WTC11 (cell line): Measurements from ENCODE around the gene PRKCZ.

Source experiments
- ATF2 ChIP-seq: sonication (generic); formaldehyde crosslinking; IDR thresholded peaks from 2 replicates; pipeline ENCODE4 v1.8.1; 2022; ENCODE audit warnings: low read depth, missing genetic modification reagents, borderline replicate concordance
- ESRRA ChIP-seq: sonication (generic); formaldehyde crosslinking; IDR thresholded peaks from 2 replicates; pipeline ENCODE4 v1.8.1; 2022; ENCODE audit warnings: mild to moderate bottlenecking, missing genetic modification reagents, borderline replicate concordance
- IRF2 ChIP-seq: sonication (generic); formaldehyde crosslinking; IDR thresholded peaks from 2 replicates; pipeline ENCODE4 v1.8.0; 2022; ENCODE audit warnings: low read depth, missing genetic modification reagents, borderline replicate concordance
- NR2C2 ChIP-seq: sonication (generic); formaldehyde crosslinking; IDR thresholded peaks from 2 replicates; pipeline ENCODE4 v1.8.0; 2022; ENCODE audit warnings: mild to moderate bottlenecking, missing genetic modification reagents
- TEAD4 ChIP-seq: sonication (generic); formaldehyde crosslinking; IDR thresholded peaks from 2 replicates; pipeline ENCODE4 v1.8.0; 2022; ENCODE audit warnings: mild to moderate bottlenecking, missing genetic modification reagents
- TF ChIP-seq, protein P1 (sequence below): fragments of 200-600 bp; IDR thresholded peaks from 2 replicates; pipeline ENCODE4 v1.8.0; 2022; ENCODE audit warnings: antibody characterized with exemption

DNA sequence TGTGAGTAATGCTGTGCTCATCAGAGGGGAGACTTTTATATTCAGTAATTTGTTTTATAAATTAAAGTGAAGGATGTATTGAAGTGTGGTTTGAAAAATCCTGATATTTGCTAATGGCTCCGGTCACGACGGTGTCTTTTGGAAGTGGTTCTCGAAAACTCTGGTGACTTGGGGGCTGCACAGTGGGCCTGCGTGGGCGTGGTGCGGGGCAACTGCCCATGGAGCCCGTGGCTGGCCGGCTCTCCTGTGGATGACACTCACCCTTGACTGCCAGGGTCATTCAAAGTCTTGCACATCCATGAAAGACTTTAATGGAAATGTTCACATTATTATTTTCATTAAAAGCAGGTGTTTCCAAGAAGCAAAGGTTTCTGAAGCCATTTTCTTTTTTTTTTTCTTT lies 136.7 kb downstream of the PRKCZ start:
- TF ChIP-seq, protein P1, sequence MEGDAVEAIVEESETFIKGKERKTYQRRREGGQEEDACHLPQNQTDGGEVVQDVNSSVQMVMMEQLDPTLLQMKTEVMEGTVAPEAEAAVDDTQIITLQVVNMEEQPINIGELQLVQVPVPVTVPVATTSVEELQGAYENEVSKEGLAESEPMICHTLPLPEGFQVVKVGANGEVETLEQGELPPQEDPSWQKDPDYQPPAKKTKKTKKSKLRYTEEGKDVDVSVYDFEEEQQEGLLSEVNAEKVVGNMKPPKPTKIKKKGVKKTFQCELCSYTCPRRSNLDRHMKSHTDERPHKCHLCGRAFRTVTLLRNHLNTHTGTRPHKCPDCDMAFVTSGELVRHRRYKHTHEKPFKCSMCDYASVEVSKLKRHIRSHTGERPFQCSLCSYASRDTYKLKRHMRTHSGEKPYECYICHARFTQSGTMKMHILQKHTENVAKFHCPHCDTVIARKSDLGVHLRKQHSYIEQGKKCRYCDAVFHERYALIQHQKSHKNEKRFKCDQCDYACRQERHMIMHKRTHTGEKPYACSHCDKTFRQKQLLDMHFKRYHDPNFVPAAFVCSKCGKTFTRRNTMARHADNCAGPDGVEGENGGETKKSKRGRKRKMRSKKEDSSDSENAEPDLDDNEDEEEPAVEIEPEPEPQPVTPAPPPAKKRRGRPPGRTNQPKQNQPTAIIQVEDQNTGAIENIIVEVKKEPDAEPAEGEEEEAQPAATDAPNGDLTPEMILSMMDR, result no peak
- TF ChIP-seq TEAD4 (CRISPR knock-in tag), result no peak
- TF ChIP-seq ATF2 (CRISPR knock-in tag), result no peak
- TF ChIP-seq ESRRA, result no peak
- TF ChIP-seq IRF2 (CRISPR knock-in tag), result no peak
- TF ChIP-seq NR2C2, result no peak
